HG02642 (cell line): ENCODE data around the gene BBS9.

Experiments used
- ATAC-seq: cut with Tn5 transposase; IDR thresholded peaks from one replicate; pipeline ENCODE4 v1.9.1; 2021; ENCODE audit warnings: mild to moderate bottlenecking; ENCODE audit not compliant: unreplicated experiment, poor library complexity

The BBS9 gene

DNA sequence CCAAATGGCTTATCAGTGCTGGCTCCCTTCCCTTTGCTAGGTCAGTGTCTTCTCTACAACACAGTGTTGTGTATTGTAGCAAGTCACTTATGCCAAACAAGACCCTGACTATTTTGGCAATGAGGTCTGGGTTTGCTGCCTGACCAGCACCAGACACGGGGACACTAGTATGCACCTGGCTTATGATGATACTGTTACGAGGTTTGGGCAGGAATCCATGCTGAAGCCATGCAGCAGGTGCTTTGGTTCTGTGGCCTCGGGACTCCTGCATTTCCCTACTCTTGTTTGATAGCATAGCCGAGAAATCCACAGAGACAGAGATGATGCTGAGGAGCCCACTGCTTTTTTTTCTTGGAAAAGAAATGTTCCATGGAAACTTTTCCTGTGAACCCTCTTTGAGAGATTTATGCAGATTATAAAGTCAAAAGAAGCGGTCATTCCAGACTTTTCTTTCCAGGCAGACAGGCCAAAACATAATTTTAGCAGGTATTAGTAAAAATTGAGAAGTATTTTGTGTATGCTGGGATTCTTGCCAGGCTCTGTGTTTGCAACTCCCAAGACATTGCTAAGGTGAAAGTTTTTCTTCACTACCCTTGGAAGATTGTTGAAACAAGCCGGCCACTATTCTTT, 291.1 kb downstream of the BBS9 start:
- ATAC-seq, result no peak

DNA sequence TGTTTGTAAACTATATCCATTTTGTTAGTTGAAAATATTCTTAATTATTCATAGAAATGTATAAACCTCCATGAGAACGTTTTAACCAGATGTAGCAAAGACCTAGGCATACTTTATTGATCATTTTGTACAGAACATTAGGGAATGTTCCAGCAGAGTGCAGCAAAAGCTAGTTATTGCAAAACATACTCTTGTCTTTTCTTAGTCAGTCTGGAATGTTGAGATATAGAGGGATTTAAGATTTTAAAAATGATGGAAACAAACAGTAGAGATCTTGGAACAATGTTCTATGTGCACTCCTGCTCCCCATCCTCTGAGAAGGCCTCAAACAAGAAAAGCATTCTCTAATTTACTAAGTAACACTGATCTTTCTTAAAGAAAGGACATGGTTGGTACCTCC, 292.1 kb downstream of the BBS9 start:
- ATAC-seq, result no peak

GRCh38 chr7:33422141-33422540, 292.8 kb downstream of the BBS9 start:
- no peak for ATAC-seq

DNA sequence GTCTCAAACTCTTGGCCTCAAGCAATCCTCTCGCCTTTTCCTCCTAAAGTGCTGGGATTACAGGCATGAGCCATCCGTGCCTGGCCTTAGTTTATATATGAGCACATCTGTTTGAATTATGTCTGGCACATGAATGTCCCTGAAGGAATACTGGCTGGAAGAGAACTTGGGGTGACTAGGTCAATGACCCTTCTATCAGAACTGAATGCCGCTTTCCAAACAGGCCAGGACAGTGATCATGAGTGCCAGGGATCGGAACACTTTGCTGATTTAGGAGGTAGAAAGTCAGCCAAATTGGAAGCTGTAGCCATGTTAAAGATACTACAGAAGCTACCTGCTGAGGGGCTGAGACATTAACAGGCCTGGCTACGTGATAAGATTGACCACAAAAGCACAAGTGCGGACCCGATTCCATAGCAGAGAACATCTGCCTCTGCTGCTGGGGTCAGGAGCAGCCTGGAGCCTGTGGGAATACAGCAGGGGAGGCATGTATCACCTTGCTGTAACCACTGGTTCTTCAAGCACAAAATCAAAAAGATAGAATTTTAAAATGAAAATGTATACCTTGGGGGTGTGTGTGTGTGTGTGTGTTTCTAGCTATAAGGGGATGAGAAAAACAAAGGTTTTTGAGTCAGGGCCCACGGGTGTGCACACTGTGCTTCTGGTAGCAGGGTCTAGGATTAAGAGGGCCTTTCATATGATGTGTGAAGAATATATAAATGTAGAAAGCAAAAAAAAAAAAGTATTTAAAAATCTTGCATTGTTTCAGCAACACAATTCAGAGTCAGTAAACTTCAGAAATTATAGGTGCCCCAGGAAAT, 293.7 kb downstream of the BBS9 start:
- ATAC-seq, result peak; percentile 21

GRCh38 chr7:33423646-33424020, 294.3 kb downstream of the BBS9 start:
- peak; percentile 87 for ATAC-seq

- ATAC-seq, result no peak
These were observed 296.0 kb downstream of the BBS9 start for GRCh38 chr7:33425395-33425794.

DNA sequence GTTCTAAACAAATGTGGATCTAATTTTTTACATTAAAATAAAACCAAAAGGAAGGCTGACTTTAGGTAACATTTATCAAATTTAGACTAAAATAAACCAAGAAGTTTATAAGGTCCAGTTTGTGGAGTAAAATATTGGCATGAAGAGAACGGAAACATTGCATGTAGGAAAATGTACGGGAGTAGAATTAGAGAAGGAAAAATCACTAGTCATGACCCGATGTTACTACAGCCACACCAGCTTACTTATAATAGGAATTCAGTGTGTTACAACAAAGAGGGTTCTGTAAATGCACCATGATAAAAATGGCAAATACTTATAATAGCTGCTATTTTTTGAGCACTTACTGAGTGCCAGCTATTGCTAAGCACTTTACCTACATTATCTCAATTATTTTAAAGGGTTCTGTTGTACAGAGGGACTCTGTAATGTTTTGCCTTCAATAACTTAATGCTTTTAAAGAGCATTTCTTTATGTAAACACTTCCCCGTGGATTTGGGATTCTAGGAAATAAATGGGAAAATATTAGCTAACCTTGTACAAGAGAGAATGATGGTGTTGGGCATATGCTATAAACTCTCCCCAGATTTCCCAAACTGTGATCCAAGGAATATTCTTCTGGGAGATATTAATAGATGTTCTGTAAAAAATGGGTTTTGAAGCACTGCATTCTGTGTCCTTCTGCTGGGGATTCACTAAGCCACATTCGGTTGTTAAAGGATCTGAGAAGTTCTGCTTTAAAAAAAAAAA, 296.7 kb downstream of the BBS9 start:
- ATAC-seq, result no peak

DNA sequence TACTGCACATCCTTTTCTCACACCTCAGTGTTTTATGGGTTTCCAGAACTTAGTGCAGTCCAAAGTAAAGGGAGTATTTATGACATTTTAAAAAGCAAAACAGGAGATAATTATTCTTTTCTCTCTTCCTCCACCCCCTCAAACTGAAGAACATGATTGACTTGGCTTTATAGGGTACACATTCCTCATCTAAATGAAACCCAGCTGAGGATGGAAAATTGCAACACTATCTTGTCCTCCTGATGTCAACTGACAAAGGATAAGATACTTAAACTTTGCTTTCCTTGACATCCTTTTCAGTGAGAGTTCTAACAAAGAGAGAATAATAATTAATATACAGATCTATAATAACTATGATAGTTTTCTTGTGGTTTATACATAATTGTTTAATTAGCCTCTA, 299.1 kb downstream of the BBS9 start:
- ATAC-seq, result no peak

GRCh38 chr7:33431543-33431942, 302.2 kb downstream of the BBS9 start:
- ATAC-seq, result no peak

- no peak for ATAC-seq
These were observed 303.5 kb downstream of the BBS9 start for GRCh38 chr7:33432821-33433220.

DNA sequence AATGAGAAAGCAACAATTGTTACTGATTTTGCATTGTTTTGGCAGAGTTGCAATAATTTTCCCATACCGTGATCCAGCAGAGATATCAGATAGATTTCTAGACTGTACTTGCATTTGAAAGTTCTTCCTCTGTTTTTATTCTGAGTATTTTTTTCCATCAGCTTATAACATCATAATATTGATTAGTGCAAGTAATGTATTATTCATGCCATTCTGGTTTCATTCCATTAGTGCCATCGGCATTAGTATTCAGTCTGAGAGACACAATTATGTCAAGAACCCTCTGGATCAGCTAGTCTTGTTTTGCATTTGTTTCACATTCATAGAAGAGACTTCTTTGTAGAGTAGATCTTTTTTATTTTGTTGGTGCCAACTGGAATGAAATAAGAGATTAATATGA, 304.0 kb downstream of the BBS9 start:
- no peak for ATAC-seq

DNA sequence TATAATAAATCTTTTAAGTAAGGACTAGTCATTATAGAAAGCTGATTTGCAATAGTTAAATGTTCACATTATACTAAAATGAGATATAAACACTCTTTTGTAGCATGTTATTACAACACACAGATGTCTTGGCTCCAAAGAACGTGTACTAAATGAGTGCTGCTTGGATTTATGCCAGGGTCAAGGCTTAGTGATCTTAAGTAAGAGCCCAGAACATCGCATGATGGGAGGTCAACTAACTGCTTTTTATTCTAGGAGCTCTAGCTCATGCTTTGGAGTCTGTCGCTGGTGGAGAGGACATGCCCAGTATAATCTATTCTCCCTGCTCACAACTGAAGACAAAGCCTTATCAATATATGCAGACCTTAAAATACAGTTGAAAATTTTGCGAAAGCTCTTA, 315.1 kb downstream of the BBS9 start:
- ATAC-seq, result no peak

- ATAC-seq, result no peak
These were observed 317.2 kb downstream of the BBS9 start for GRCh38 chr7:33446551-33446950.

DNA sequence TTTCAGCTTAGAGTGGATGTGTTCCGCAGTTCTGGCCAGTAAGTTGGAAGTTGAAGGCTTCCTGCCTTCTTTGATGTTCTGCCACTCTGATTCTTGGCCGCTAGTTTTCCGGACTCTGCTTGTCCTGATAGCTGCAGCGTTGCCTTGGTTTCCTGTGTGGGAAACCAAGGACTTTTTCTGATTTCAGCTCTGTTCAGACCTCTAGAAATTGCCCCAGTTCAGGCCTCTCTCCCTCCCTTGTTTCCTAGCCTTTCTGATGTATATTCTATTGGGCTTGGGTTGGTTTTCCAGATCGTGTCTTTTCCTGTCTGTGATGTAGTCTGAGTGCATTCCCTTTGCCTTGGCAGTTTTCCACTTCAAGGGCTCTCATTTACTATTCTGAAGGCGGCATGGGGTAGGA, 318.7 kb downstream of the BBS9 start:
- ATAC-seq, result no peak

DNA sequence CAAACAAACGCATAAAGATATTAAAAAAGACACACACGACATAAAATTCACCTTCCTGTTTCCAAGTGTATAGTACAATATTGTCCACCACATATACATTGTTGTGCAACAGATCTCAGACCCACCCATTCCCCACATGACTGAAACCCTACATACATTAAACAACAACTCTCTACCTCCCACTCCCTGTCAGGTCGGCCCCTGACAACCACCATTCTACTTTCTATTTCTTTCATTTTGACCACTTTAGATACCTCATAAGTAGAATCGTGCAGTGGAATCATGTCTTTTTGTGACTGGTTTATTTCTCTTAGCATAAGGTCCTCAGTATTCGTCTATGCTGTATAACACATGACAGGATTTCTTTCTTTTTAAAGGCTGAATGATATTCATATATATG, 320.5 kb downstream of the BBS9 start:
- ATAC-seq, result no peak

- no peak for ATAC-seq
These were observed 323.6 kb downstream of the BBS9 start for GRCh38 chr7:33452805-33453502.

- no peak for ATAC-seq
These were observed 327.7 kb downstream of the BBS9 start for GRCh38 chr7:33457039-33457438.

GRCh38 chr7:33458581-33458980, 329.2 kb downstream of the BBS9 start:
- ATAC-seq, result no peak

DNA sequence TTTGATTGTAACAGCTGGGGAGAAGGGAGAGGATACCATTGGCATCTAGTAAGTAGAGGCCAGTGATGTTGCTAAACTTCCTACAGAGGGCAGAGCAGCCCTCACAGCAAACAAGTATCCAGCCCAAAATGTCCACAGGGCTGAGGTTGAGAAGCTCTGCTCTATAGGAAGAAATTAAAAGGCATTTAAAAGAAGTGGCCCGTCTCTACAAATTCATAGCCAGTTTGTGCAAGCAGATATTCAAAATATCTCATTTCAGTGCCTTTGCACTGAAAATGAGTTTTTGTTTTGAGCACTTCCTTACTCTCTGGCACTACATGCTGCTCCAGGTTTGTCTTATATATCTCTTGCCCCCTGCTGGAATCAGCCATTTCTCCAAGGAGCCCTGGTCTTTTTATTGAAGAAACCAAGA, 330.0 kb downstream of the BBS9 start:
- ATAC-seq, result no peak

DNA sequence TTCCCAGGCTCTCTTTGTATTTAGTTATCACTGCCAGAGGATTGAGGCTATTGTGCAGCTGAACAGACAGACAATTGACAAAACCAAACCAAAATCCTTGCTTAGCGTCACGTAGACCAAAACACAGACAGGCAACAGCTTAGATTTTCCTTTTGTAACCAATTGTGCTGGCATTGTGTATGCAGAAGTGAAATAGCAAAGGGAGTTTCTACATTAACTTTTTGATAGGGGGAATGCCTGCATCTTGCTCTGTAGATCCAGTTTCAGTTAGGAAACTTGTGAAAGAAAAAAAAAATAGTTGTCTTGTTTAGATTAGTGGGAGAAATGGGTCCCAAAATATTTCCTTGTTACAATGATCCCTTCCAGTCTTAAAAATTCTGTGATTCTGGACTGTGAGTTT, 333.8 kb downstream of the BBS9 start:
- ATAC-seq, result no peak

DNA sequence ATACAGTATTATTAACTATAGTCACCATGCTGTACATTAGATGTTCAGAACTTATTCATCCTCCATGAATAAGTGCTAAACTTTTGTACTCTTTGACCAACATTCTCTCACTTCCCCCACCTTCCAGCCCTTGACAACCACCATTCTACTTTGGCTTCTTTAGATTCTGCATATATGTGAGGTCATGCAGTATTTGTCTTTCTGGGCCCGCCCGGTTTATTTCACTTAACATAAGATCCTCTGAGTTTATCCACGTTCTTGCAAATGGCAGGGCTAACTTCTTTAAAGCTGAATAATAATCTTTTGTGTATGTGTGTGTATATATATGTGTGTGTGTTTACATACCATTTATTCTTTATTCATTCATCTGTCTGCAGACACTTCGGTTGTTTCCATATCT, 336.8 kb downstream of the BBS9 start:
- ATAC-seq, result no peak
